Measurements from ENCODE around the gene XDH. TPM values are rescaled to one million over a fixed set of nuclear protein-coding genes. Genes with fewer than 3 reads are reported as not detected.
A peak's percentile ranks its signal among the peaks of the same experiment; 100 is the strongest.

Gene XDH
- polyA plus RNA-seq, 1 donor, result 138 TPM

GRCh38 chr2:31406593-31407385 is 7.8 kb downstream of the XDH start:
- H3K4me3 ChIP-seq (ENCODE audit: low read length), result no peak overlapping the region
- peak overlapping the region; percentile 65 for H3K27ac ChIP-seq (ENCODE audit: low read length)
- H3K27me3 ChIP-seq (ENCODE audit: control insufficient read depth, insufficient read depth, low read length), result no peaks in the 10 kb centered on the region
- H3K9me3 ChIP-seq (ENCODE audit: control insufficient read depth, low read depth, low read length), result no peaks in the 10 kb centered on the region
- 100% methylated on average over 4 of the region's 10 CpGs for WGBS (ENCODE audit: insufficient coverage, low lambda C conversion rate)
- H3K36me3 ChIP-seq (ENCODE audit: control insufficient read depth, insufficient read depth, low read length), result peaks cover 38% of the 10 kb centered on the region
- H3K4me1 ChIP-seq (ENCODE audit: control insufficient read depth, insufficient read depth, low read length), result peaks cover 39% of the 10 kb centered on the region
- peak; percentile 79 to 88 for DNase-seq

DNA sequence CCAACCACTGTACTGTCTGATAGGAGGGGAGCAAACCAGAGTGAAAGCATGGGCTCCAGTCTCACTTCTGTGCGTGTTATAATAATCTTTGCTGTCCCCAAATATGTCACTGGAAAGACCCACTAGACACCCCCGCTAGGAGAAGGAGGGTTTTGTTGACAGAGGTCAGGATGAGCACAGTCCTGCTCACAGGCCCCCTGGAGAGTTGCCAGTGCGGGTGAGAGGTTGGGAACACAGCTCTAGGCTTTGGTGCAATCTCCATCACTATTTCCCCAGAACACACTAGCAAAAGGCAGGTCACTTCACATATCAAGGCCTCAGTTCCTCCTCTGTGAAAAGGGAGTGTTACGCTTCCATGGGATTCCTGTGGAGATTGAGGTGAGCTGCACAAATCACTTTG is 9.7 kb downstream of the XDH start:
- Histone ChIP-seq H3K9me3 (ENCODE audit: control insufficient read depth, low read depth, low read length) (no peaks in the 10 kb centered on the region), H3K4me1 (ENCODE audit: control insufficient read depth, insufficient read depth, low read length) (peaks cover 39% of the 10 kb centered on the region), H3K36me3 (ENCODE audit: control insufficient read depth, insufficient read depth, low read length) (peaks cover 54% of the 10 kb centered on the region), H3K27ac (ENCODE audit: low read length) (peak overlapping the region; percentile 9), H3K27me3 (ENCODE audit: control insufficient read depth, insufficient read depth, low read length) (no peaks in the 10 kb centered on the region), H3K4me3 (ENCODE audit: low read length) (no peak overlapping the region)
- WGBS (ENCODE audit: insufficient coverage, low lambda C conversion rate), result no CpG with 5 or more reads among the region's 4 CpGs
- no peak for DNase-seq

DNA sequence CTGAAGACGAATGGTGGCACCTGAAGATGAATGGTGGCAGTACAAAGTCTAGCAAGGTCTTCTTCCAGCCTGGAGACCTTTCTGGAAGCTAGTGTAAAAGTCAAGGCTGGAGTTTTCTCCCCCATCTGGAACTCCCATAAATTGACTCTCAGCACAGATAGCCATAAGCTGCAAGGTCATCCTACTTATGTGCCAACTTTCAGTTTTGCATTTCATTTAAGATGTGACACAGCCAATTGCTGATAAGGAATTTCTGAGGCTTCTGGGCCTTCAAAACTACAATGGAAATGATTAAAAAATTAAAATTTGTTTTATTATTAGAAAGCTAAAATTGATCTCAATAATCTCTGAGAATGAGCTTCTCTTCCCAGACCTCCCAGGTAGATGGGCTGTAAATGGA is 10.2 kb downstream of the XDH start:
- Histone ChIP-seq H3K36me3 (ENCODE audit: control insufficient read depth, insufficient read depth, low read length) (peaks cover 52% of the 10 kb centered on the region), H3K27ac (ENCODE audit: low read length) (peak overlapping the region; percentile 16), H3K27me3 (ENCODE audit: control insufficient read depth, insufficient read depth, low read length) (no peaks in the 10 kb centered on the region), H3K4me1 (ENCODE audit: control insufficient read depth, insufficient read depth, low read length) (peaks cover 39% of the 10 kb centered on the region), H3K4me3 (ENCODE audit: low read length) (no peak overlapping the region), H3K9me3 (ENCODE audit: control insufficient read depth, low read depth, low read length) (no peaks in the 10 kb centered on the region)
- DNase-seq, result peak in 1 of 2 donors; percentile 25
- no CpG with 5 or more reads among the region's 1 CpG for WGBS (ENCODE audit: insufficient coverage, low lambda C conversion rate)

DNA sequence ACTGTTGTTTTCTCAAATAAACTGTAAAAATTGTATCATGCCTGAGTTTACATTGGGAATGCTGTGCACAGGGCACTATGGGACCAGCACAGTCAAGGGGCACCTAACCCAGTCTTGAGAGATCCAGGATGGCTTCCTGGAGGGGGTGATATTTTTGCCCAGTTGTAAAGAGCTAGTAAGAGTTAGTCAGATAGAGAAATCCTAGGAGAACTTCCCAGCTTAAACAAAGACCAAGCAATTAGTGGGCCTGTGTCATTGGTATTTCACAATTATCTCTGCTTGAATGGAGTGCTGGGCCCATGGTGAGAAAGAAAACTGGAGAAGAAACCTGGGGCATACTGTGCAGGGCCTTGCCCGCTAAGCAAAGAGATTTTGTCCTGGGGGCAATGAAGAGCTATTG is 12.2 kb downstream of the XDH start:
- Histone ChIP-seq H3K27me3 (ENCODE audit: control insufficient read depth, insufficient read depth, low read length) (no peaks in the 10 kb centered on the region), H3K27ac (ENCODE audit: low read length) (no peak overlapping the region), H3K4me3 (ENCODE audit: low read length) (no peak overlapping the region), H3K36me3 (ENCODE audit: control insufficient read depth, insufficient read depth, low read length) (peaks cover 70% of the 10 kb centered on the region), H3K9me3 (ENCODE audit: control insufficient read depth, low read depth, low read length) (no peaks in the 10 kb centered on the region), H3K4me1 (ENCODE audit: control insufficient read depth, insufficient read depth, low read length) (peaks cover 37% of the 10 kb centered on the region)
- DNase-seq, result no peak
- no CpG with 5 or more reads among the region's 1 CpG for WGBS (ENCODE audit: insufficient coverage, low lambda C conversion rate)

DNA sequence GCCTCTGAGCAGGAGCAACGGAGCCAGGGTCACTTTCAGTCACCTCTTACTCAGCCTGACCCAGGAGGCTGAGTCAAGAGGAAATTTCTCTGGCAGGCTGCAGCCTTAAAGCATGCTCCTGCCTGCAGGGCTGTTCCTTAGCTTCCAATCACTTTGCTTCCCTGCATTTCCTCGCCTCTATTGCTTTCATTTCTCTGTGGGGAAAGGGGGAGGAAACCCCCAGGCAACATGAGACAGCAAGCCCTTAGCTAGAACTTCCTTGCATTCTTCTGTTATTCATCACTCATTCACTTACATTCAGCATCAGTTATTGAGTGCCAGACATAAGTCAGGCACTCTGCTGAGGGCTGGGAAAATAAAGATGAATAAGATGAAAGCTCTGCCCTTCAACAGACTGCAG is 13.0 kb downstream of the XDH start:
- peaks cover 29% of the 10 kb centered on the region for H3K4me1 ChIP-seq (ENCODE audit: control insufficient read depth, insufficient read depth, low read length)
- no peak overlapping the region for H3K27ac ChIP-seq (ENCODE audit: low read length)
- H3K4me3 ChIP-seq (ENCODE audit: low read length), result no peak overlapping the region
- WGBS (ENCODE audit: insufficient coverage, low lambda C conversion rate), result no CpG with 5 or more reads among the region's 2 CpGs
- no peaks in the 10 kb centered on the region for H3K27me3 ChIP-seq (ENCODE audit: control insufficient read depth, insufficient read depth, low read length)
- no peak for DNase-seq
- H3K36me3 ChIP-seq (ENCODE audit: control insufficient read depth, insufficient read depth, low read length), result peaks cover 77% of the 10 kb centered on the region
- no peaks in the 10 kb centered on the region for H3K9me3 ChIP-seq (ENCODE audit: control insufficient read depth, low read depth, low read length)

- Histone ChIP-seq H3K4me3 (ENCODE audit: low read length) (no peak overlapping the region), H3K27ac (ENCODE audit: low read length) (no peak overlapping the region), H3K9me3 (ENCODE audit: control insufficient read depth, low read depth, low read length) (no peaks in the 10 kb centered on the region), H3K4me1 (ENCODE audit: control insufficient read depth, insufficient read depth, low read length) (peaks cover 3% of the 10 kb centered on the region), H3K36me3 (ENCODE audit: control insufficient read depth, insufficient read depth, low read length) (peaks cover 75% of the 10 kb centered on the region), H3K27me3 (ENCODE audit: control insufficient read depth, insufficient read depth, low read length) (no peaks in the 10 kb centered on the region)
- no peak for DNase-seq
- 67% methylated on average over 1 of the region's 2 CpGs for WGBS (ENCODE audit: insufficient coverage, low lambda C conversion rate)
Observed at GRCh38 chr2:31398881-31399280, 15.7 kb downstream of the XDH start.

DNA sequence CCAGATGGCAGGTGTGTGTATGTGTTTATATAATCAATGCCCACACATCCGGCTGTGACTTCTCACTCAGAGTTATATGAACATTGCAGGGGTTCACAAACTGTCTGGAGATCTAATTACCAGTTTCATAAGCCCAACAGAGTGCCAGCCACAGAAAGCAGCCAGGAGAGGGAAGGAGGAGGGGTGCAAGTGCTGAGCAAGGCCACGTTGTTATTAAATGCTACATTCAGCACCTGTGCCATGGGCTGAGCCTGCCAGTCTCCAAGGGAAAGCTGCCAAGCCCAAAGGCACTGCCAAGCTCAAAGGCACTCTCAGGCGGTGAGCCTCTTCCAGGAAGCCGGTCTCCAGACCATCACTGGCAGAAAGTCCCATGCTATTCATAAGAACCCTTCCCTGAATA is 17.4 kb downstream of the XDH start:
- WGBS (ENCODE audit: insufficient coverage, low lambda C conversion rate), result no CpG with 5 or more reads among the region's 4 CpGs
- Histone ChIP-seq H3K27ac (ENCODE audit: low read length) (no peak overlapping the region), H3K4me1 (ENCODE audit: control insufficient read depth, insufficient read depth, low read length) (no peaks in the 10 kb centered on the region), H3K9me3 (ENCODE audit: control insufficient read depth, low read depth, low read length) (no peaks in the 10 kb centered on the region), H3K27me3 (ENCODE audit: control insufficient read depth, insufficient read depth, low read length) (no peaks in the 10 kb centered on the region), H3K36me3 (ENCODE audit: control insufficient read depth, insufficient read depth, low read length) (peaks cover 57% of the 10 kb centered on the region), H3K4me3 (ENCODE audit: low read length) (no peak overlapping the region)
- no peak for DNase-seq

DNA sequence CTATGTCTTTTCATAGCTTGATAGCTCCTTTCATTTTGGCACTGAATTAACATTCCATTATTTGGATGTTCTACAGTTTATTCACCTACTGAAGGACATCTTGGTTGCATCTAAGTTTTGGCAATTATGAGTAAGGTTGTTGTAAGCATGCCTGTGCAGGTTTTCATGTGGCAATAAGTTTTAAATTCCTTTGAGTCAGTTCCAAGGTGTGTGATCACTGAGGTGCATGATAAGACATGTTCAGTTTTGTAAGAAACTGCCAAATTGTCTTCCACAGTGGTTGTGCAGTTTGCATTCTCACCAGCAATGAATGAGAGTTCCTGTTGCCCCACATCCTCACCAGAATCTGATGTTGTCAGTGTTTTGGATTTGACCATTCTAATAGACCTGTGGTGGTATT is 24.2 kb downstream of the XDH start:
- no peaks in the 10 kb centered on the region for H3K9me3 ChIP-seq (ENCODE audit: control insufficient read depth, low read depth, low read length)
- no peaks in the 10 kb centered on the region for H3K4me1 ChIP-seq (ENCODE audit: control insufficient read depth, insufficient read depth, low read length)
- no peak overlapping the region for H3K4me3 ChIP-seq (ENCODE audit: low read length)
- peaks cover 32% of the 10 kb centered on the region for H3K36me3 ChIP-seq (ENCODE audit: control insufficient read depth, insufficient read depth, low read length)
- no peak overlapping the region for H3K27ac ChIP-seq (ENCODE audit: low read length)
- no peaks in the 10 kb centered on the region for H3K27me3 ChIP-seq (ENCODE audit: control insufficient read depth, insufficient read depth, low read length)
- DNase-seq, result no peak

DNA sequence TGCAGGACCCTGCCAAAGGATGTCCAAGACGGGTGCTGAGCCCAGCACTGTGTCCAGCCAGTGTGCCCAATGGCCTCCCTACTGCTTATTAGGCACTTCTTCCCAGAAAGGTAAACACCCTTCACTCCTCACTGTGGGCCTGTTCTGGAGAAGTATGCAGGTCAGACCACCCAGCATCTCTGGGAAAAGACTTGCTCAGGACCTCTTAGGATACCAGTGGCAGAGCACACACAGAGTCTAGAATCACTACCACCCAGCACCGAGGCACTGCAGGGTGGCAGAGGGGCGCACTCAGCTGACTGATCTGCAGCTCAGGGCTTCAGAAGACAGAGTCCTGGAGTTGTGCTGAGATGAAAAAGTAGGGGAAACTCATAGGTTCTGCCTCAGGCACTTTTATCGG is 25.8 kb downstream of the XDH start:
- WGBS (ENCODE audit: insufficient coverage, low lambda C conversion rate), result no CpG with 5 or more reads among the region's 4 CpGs
- no peaks in the 10 kb centered on the region for H3K4me1 ChIP-seq (ENCODE audit: control insufficient read depth, insufficient read depth, low read length)
- H3K27me3 ChIP-seq (ENCODE audit: control insufficient read depth, insufficient read depth, low read length), result no peaks in the 10 kb centered on the region
- no peaks in the 10 kb centered on the region for H3K9me3 ChIP-seq (ENCODE audit: control insufficient read depth, low read depth, low read length)
- no peak overlapping the region for H3K27ac ChIP-seq (ENCODE audit: low read length)
- no peak overlapping the region for H3K4me3 ChIP-seq (ENCODE audit: low read length)
- peaks cover 38% of the 10 kb centered on the region for H3K36me3 ChIP-seq (ENCODE audit: control insufficient read depth, insufficient read depth, low read length)
- no peak for DNase-seq

DNA sequence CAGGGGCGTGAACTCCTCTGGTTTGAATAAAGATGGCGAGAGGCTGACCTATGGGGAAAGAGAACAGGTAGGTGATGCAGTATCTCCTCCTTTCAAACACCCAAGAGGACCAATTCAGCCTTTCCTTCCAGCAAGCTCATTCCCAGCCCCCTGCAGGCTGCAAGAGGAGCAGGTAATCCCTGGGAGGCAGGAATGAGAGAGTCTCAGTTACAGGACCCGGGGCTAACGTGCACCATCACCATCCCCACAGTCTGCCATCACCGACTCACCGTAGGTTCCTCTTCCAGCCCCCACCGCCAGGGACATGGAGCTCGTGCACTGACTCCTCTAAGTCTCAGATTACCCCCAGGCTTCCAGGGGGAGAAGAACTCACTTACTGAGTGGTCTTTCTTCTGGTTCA is 26.7 kb downstream of the XDH start:
- DNase-seq, result no peak
- H3K9me3 ChIP-seq (ENCODE audit: control insufficient read depth, low read depth, low read length), result no peaks in the 10 kb centered on the region
- no CpG with 5 or more reads among the region's 8 CpGs for WGBS (ENCODE audit: insufficient coverage, low lambda C conversion rate)
- peaks cover 47% of the 10 kb centered on the region for H3K36me3 ChIP-seq (ENCODE audit: control insufficient read depth, insufficient read depth, low read length)
- no peaks in the 10 kb centered on the region for H3K27me3 ChIP-seq (ENCODE audit: control insufficient read depth, insufficient read depth, low read length)
- H3K4me3 ChIP-seq (ENCODE audit: low read length), result no peak overlapping the region
- no peaks in the 10 kb centered on the region for H3K4me1 ChIP-seq (ENCODE audit: control insufficient read depth, insufficient read depth, low read length)
- no peak overlapping the region for H3K27ac ChIP-seq (ENCODE audit: low read length)

DNA sequence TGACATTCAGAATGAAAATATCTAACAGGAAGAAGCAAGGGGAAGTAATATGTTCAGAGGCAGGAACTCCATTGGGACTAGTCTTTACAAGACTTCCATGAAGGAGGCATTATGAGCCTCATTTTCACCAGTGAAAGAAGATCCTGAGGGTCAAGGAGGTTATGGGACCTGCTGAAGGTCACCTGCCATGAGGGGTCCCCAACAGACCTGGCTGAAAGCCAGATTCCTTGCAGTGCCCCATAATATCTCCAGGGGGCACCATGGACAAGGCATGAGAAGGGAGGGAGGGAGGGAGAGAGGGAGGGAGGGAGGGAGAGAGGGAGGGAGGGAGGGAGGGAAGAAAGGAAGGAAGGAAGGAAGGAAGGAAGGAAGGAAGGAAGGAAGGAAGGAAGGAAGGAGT is 27.9 kb downstream of the XDH start:
- Histone ChIP-seq H3K36me3 (ENCODE audit: control insufficient read depth, insufficient read depth, low read length) (peaks cover 54% of the 10 kb centered on the region), H3K27me3 (ENCODE audit: control insufficient read depth, insufficient read depth, low read length) (no peaks in the 10 kb centered on the region), H3K4me3 (ENCODE audit: low read length) (no peak overlapping the region), H3K9me3 (ENCODE audit: control insufficient read depth, low read depth, low read length) (no peaks in the 10 kb centered on the region), H3K27ac (ENCODE audit: low read length) (no peak overlapping the region), H3K4me1 (ENCODE audit: control insufficient read depth, insufficient read depth, low read length) (peaks cover 1% of the 10 kb centered on the region)
- DNase-seq, result no peak

All from large intestine (tissue), 3 donors.